ENCODE results near the gene FAM163B.
"Not testable (repeated sequence)": the region's sequence is repeated elsewhere in the genome, so short reads cannot be mapped to it uniquely, and the experiment has no call there.

The FAM163B gene

DNA sequence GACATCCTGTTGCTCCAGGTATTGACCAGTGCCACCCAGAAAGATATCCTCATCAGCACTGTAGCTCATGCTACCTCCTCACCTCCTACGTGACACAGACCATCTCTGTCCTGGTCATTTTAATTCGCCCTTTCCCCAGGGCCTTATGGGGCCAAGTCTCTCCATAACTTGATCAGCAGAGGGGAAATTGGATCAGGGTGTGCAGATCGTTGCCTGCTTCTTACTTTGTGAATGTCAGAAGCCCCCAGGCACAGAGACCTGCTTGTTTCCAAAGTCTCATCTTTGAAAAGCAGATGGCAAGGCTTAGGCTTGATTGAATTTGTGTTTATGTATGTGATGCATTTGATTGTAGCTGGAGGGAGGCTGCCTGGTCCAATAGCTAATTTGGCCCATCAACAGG, 18.2 kb upstream of the FAM163B start (continued):
- TF ChIP-seq, protein P1, sequence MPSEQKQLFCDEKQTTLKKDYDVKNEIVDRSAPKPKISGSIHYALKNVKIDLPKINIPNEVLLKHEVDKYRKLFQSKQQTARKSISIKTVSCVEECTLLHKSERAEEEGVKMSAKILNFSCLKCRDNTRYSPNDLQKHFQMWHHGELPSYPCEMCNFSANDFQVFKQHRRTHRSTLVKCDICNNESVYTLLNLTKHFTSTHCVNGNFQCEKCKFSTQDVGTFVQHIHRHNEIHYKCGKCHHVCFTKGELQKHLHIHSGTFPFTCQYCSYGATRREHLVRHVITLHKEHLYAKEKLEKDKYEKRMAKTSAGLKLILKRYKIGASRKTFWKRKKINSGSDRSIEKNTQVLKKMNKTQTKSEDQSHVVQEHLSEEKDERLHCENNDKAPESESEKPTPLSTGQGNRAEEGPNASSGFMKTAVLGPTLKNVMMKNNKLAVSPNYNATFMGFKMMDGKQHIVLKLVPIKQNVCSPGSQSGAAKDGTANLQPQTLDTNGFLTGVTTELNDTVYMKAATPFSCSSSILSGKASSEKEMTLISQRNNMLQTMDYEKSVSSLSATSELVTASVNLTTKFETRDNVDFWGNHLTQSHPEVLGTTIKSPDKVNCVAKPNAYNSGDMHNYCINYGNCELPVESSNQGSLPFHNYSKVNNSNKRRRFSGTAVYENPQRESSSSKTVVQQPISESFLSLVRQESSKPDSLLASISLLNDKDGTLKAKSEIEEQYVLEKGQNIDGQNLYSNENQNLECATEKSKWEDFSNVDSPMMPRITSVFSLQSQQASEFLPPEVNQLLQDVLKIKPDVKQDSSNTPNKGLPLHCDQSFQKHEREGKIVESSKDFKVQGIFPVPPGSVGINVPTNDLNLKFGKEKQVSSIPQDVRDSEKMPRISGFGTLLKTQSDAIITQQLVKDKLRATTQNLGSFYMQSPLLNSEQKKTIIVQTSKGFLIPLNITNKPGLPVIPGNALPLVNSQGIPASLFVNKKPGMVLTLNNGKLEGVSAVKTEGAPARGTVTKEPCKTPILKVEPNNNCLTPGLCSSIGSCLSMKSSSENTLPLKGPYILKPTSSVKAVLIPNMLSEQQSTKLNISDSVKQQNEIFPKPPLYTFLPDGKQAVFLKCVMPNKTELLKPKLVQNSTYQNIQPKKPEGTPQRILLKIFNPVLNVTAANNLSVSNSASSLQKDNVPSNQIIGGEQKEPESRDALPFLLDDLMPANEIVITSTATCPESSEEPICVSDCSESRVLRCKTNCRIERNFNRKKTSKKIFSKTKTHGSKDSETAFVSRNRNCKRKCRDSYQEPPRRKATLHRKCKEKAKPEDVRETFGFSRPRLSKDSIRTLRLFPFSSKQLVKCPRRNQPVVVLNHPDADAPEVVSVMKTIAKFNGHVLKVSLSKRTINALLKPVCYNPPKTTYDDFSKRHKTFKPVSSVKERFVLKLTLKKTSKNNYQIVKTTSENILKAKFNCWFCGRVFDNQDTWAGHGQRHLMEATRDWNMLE (tag by site-specific recombination; conservative IDR thresholded peaks at IDR 0.05; ENCODE audit: low read depth), result no peak
- no peak for TF ChIP-seq ZNF121 (tag by site-specific recombination; IDR thresholded peaks at IDR 0.05)
- TF ChIP-seq, protein P2, sequence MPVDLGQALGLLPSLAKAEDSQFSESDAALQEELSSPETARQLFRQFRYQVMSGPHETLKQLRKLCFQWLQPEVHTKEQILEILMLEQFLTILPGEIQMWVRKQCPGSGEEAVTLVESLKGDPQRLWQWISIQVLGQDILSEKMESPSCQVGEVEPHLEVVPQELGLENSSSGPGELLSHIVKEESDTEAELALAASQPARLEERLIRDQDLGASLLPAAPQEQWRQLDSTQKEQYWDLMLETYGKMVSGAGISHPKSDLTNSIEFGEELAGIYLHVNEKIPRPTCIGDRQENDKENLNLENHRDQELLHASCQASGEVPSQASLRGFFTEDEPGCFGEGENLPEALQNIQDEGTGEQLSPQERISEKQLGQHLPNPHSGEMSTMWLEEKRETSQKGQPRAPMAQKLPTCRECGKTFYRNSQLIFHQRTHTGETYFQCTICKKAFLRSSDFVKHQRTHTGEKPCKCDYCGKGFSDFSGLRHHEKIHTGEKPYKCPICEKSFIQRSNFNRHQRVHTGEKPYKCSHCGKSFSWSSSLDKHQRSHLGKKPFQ (tag by site-specific recombination; IDR thresholded peaks at IDR 0.05), result no peak

GRCh38 chr9:133626008-133626407, 16.8 kb upstream of the FAM163B start:
- CTCF ChIA-PET; H3K36me3 ChIP-seq (ENCODE audit: control insufficient read depth in 2 of 2, insufficient read depth in 1 of 2, low read length in 2 of 2); H3K4me1 ChIP-seq (ENCODE audit: control insufficient read depth, insufficient read depth, low read length); H3K4me3 ChIP-seq (ENCODE audit: low read depth, low read length); H3K27ac ChIP-seq (ENCODE audit: extremely low read depth, low read depth, low read length); H3K9me3 ChIP-seq (ENCODE audit: control insufficient read depth, insufficient read depth, low read depth, low read length); POLR2A ChIA-PET: not testable (repeated sequence)

- no peak overlapping the region for H3K27ac ChIP-seq (ENCODE audit: extremely low read depth, low read depth, low read length)
- ChIA-PET POLR2A (no interaction called here), CTCF (no interaction called here)
- H3K4me1 ChIP-seq (ENCODE audit: control insufficient read depth, insufficient read depth, low read length), result no peaks in the 10 kb centered on the region
- H3K9me3 ChIP-seq (ENCODE audit: control insufficient read depth, insufficient read depth, low read depth, low read length), result no peaks in the 10 kb centered on the region
- no peak for TF ChIP-seq ZNF610 (tag by site-specific recombination; IDR thresholded peaks at IDR 0.05; ENCODE audit: borderline replicate concordance)
- TF ChIP-seq ZNF791 (tag by site-specific recombination; IDR thresholded peaks at IDR 0.05), result no peak
- no peak for TF ChIP-seq PRDM1 (tag by site-specific recombination; IDR thresholded peaks at IDR 0.05)
- TF ChIP-seq KLF17 (tag by site-specific recombination; IDR thresholded peaks at IDR 0.05), result no peak
- H3K4me3 ChIP-seq (ENCODE audit: low read depth, low read length), result no peak overlapping the region
- no peaks in the 10 kb centered on the region for H3K36me3 ChIP-seq (ENCODE audit: control insufficient read depth in 2 of 2, insufficient read depth in 1 of 2, low read length in 2 of 2)
These were observed 13.4 kb upstream of the FAM163B start for GRCh38 chr9:133622555-133622954.

DNA sequence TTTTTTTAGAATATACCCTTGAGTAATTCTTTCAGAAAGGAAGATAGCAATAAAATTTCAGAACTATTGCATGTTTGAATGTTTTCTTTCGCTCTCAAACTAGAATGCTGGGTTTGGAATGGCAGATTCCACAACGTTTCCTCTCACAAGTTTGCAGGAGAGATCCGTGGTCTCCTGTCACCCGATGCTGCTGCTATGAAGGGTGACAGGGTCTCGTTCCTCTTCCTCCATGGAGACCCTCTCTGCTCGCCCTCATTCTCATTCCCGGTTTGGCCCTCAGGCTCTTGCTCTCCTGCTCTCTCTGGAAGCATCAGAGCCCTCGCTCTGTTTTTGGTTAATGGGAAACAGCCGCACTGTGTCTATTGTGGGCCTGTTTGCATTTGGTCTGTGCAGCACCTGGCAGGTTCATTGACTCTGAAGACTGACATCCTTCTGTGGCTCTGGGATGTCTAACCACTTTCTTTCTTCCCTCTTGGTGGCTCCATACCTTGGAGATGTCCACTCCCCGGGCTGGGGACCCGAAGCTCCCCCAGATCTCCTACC, 12.6 kb upstream of the FAM163B start:
- no peaks in the 10 kb centered on the region for H3K36me3 ChIP-seq (ENCODE audit: control insufficient read depth in 2 of 2, insufficient read depth in 1 of 2, low read length in 2 of 2)
- ChIA-PET POLR2A (no interaction called here), CTCF (no interaction called here)
- TF ChIP-seq, protein P3, sequence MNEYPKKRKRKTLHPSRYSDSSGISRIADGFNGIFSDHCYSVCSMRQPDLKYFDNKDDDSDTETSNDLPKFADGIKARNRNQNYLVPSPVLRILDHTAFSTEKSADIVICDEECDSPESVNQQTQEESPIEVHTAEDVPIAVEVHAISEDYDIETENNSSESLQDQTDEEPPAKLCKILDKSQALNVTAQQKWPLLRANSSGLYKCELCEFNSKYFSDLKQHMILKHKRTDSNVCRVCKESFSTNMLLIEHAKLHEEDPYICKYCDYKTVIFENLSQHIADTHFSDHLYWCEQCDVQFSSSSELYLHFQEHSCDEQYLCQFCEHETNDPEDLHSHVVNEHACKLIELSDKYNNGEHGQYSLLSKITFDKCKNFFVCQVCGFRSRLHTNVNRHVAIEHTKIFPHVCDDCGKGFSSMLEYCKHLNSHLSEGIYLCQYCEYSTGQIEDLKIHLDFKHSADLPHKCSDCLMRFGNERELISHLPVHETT (tag by site-specific recombination; IDR thresholded peaks at IDR 0.05), result no peak
- TF ChIP-seq SALL2 (tag by site-specific recombination; IDR thresholded peaks at IDR 0.05; ENCODE audit: borderline replicate concordance) (no peak), ZNF133 (tag by site-specific recombination; IDR thresholded peaks at IDR 0.05) (no peak), ZNF610 (tag by site-specific recombination; IDR thresholded peaks at IDR 0.05; ENCODE audit: borderline replicate concordance) (no peak), SP7 (tag by site-specific recombination; IDR thresholded peaks at IDR 0.05) (no peak), ZNF350 (tag by site-specific recombination; IDR thresholded peaks at IDR 0.05) (no peak)
- no peaks in the 10 kb centered on the region for H3K4me1 ChIP-seq (ENCODE audit: control insufficient read depth, insufficient read depth, low read length)
- H3K4me3 ChIP-seq (ENCODE audit: low read depth, low read length), result no peak overlapping the region
- H3K27ac ChIP-seq (ENCODE audit: extremely low read depth, low read depth, low read length), result no peak overlapping the region
- no peaks in the 10 kb centered on the region for H3K9me3 ChIP-seq (ENCODE audit: control insufficient read depth, insufficient read depth, low read depth, low read length)
